GM21737 (cell line): ENCODE data around the gene STPG1.
A peak's percentile ranks its signal among the peaks of the same experiment; 100 is the strongest.

Source experiments
- ATAC-seq: cut with Tn5 transposase; IDR thresholded peaks from one replicate; pipeline ENCODE4 v1.9.1; 2021; ENCODE audit warnings: mild to moderate bottlenecking, moderate library complexity; ENCODE audit not compliant: unreplicated experiment

The STPG1 gene

GRCh38 chr1:24344090-24344742 lies 69.4 kb downstream of the STPG1 start:
- ATAC-seq: no peak

DNA sequence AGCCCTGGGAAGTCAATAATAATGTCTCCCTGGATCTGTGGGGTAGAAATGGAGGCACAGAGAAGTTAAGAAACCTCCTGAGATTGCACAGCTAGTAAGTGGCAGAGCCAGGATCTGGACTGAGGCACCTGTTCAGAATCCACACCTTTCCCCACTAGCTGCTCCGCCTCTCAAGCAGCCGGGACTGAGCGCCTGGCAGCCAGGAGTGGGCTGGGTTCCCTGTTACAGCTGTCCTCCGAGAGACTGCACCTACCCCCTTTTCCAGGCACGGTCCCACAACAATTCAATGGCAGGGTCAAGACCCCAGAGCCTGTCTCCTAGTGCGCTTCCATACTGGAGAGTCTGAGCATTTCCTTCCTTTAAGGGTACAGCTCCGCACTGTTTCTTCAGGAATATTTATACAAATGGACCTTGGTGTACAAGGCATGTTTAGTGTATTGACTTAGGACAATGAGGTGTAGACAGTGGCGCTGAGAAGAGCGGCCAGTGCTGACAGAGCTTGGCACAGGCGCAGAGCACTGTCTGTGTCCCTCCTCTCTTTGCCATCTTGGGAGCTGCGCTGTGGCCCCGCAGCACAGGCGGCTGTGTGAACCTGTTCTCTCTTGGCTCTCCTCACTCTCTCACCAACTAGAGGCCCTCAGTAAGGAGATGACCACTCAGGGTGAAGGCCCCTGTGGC lies 70.0 kb downstream of the STPG1 start:
- no peak for ATAC-seq

DNA sequence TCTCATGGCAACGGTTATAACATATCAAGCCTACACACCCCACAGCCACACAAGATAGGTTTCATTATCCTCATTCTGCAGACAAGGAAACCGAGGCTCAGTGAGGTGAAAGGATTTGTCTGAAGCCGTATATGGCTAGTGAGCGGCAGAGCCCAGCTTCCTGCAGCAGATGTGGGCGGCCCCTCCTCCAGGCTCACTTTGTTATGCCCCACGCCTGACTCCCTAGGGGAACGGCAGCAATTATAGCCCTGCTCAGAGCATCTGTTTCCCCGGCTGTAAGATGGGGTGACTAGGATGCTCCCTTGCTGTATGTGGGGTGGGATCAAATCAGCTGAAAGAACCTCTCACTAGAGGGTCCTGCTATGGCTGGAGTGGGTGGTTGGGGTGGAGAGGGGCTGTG lies 72.3 kb downstream of the STPG1 start:
- ATAC-seq: no peak

DNA sequence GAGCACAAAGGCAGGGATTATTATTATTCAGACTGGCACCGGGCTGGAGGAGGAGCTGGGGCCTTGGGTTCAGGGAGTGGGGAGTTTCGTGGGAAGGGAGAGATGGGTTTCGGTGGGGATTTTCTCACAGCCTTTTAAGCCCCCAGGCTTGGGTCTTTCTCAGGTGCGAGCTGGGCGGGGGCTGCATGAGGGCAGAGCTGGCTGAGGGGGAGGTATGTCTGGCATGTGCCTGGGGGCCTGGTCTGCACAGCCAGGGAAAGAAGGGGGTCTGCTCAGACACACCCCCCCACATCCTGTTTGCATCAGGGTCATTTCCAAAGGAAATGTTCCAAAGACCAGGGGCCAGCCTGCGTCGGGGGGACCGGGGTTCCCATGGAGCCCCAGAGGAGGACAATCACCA lies 72.8 kb downstream of the STPG1 start:
- ATAC-seq: no peak

GRCh38 chr1:24339996-24340395 lies 73.6 kb downstream of the STPG1 start:
- no peak for ATAC-seq

GRCh38 chr1:24338447-24338846 lies 75.1 kb downstream of the STPG1 start:
- no peak for ATAC-seq

DNA sequence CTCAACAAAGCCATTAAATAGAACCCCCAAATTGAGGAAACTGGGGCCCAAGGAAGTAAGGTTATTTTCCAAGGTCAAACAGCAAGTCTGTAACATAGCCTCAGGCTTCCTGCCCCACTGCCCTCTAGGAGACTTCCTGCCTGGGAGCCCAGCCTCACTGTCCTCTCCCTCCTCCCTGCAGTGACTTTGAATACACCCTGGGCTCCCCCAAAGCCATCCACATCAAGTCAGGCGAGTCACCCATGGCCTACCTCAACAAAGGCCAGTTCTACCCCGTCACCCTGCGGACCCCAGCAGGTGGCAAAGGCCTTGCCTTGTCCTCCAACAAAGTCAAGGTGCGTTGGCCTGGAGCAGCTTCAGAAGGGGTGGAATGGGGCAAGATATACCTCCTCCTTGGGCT lies 76.1 kb downstream of the STPG1 start:
- no peak for ATAC-seq

- ATAC-seq: no peak
These were observed 77.5 kb downstream of the STPG1 start for GRCh38 chr1:24336075-24336474.

DNA sequence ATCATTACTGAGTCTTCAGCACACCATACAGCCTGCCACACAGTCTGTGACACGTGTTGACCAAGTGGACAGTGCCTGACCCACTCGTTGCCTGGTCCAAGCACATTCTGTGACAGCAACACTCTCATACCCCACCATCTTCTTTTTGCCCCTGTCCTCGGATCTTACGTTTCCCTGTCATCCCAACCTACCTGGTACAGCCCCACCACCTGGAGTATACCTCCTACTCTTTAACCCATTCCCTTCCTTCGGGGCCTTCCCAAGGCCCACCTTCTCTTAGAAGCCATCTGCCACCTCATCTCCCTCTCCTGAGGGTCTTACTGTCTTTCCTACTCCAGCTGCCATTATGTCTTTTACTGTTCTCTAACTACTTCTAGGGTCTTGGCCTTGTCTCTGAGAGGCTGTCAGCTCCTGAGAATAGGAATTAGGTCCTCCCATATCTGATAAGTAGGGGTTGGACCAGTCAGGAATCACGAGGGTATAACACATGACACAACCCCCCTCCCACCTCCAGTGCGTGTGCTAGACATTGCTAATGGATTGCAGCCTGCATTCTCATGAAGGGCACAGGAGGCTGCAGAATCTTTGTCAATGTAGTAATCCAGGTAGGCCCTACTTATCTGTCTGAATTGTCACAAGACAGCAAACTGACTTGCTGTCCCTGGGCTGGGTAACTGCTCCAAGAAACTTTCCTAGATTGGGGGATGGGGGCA lies 81.5 kb downstream of the STPG1 start:
- ATAC-seq: no peak

GRCh38 chr1:24329797-24330543 lies 83.6 kb downstream of the STPG1 start:
- no peak for ATAC-seq

DNA sequence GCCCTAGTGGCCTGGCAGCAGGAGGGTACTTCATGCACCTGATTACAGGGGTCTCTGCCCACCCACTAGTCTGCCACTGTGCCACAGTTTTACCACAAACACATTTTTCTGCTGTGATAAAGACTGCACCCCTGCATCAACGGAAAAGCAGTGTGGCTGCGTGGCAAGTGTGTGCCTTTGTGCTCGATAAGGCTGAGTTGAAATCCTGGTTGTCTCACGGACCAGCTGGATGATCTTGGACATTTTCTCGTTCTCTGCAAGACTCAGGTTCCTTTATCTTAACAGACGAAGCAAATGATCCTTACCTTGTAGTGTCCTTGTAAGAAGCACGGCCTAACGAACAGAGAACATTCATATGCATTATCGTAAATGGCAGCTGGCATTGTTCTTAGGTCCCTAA lies 84.3 kb downstream of the STPG1 start:
- ATAC-seq: no peak

DNA sequence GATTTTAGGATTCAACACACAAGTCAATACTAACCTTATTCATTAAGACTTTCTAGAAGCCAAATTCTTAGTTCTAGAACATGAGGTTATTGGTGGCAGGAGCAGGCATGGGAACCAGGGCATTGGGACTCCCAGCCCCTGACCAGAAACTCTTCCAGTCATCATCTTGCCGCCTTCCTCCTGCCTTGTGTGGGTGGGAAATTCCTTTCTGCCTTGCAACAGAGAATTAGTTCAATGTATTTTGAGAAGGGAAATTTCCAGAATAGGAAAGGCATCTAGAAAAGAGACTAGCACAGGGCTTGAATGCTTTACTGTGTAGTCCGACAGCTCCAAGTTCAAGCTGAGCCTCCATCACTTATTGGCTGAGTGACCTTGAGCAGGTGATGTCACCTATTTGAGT lies 85.7 kb downstream of the STPG1 start:
- ATAC-seq: no peak

DNA sequence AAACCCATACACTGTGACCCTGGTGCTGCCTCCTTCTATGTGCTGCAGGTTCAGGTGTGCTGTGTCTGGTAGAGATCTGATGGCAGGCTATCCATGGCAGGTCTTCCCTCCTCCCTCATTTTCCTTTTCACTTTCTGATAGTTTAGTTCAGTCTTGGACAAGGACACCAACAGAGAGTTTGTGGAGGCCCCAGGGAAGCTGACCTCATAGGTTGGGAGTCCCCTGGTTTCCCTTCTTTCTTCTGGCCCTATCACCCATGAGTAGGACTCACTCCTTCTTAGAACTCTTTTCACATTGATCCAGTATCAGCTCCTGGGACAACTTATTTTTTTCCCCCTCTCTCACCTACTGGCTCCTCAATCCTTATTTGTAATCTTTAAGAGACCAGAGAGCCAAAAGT lies 86.1 kb downstream of the STPG1 start:
- ATAC-seq: no peak

- no peak for ATAC-seq
These were observed 87.8 kb downstream of the STPG1 start for GRCh38 chr1:24325587-24326449.

DNA sequence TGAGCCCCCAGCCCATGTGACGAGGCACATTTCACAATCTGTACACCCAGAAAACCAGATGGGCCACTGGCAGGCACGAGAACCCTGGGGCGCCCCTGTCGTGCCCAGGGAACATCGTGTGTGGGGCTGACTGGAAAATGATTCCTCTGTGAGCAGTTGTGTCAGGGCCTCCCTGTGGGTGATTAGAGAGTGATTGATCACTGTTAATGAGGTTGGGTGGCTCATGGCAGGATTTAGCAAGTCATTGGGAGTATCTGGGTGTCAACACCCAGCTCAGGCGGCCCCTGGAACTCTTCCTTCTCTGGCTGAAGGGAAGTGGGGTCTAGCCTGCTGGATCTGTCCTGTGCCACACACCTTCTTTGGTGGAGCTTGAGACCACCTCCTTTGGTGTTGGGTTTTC lies 88.7 kb downstream of the STPG1 start:
- no peak for ATAC-seq

DNA sequence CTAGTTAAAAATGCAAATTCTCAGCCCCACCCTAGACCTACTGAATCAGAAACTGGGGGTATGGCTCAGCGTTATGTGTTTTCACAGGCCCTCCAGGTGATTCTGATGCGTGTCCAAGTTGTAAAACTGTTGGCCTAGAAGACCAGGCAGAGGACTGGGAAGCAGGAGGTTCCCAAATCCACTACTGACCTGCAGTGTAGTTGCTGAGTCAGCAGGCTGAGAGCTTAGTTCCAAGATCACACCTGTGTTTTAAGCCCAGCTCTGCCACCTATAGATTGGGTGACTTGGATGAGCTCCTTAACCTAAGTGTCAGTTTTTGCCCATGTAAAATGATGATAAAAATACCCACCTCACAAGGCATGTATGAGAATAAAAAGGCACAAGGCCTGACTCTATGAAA lies 90.3 kb downstream of the STPG1 start:
- ATAC-seq: no peak

DNA sequence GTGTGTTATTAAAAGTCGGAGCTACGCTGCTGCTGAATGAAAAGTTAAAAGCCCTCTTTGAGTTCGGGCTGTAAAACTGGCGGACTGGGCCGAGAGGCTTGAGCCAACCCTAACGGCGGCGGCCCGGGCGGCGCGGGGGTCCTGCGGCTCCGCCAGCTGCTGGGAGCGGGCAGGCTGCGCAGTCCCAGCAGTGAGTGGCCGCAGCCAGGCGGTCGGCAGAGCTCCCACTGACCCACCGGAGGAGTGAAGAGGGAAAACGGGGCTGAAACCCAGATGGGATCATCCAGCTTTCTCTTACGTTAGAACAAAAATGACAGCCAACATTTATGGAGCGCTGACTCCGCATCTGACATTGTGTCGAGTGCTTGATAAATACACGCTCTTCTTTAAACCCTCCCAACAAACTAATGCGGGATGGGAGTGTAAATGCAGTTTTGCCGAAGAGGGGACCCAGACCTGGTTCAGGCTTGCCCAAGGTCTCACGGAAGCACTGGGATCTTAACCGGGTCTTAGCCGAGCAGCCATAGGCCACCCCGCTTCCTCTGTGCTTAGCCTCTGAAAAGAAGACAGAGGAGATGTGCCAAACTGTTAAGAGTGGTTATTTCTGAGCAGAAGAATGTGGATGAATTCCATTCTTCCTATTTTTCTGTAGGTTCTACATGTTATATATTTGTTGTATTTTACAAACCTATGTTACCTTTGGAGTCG lies 91.0 kb downstream of the STPG1 start:
- ATAC-seq: no peak

DNA sequence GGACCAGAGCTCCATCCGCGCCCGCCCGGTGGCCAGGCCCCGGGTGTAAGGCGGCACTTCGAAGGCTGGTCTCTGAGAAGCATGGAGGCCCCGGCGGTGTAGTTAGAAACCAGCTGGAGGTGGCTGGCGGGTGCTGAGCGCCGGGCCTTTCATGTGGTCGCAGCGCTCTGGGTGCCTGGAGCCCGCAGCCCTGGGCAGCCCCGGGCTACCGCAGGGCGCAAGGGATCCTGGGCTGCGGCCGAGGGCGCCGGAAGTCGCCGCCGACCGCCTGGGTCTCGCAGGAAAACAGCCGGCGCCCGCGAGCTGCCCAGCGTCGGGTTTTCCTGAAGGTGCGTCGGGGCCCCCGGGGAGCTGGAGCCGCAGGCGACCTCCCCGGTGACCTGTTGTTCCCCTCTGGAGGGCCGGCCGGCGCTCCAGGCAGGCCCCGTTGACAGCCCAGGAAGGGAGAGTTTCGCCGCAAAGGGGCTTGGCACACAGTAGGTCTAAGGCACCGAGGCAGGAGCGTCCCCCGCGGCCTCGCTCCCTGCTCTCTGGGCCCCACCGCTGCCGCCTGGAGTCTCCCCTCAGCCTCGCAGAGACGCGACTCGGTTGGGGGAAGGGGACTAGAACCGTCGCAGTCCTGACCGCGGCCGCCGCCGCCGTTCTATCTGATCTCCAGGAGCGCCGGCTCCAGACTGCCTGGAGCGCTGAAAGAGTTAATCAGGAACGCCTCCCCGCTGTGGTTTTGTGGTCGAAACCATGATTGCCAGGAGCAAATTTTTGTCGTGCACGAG lies 91.7 kb downstream of the STPG1 start:
- ATAC-seq: peak; percentile 67

DNA sequence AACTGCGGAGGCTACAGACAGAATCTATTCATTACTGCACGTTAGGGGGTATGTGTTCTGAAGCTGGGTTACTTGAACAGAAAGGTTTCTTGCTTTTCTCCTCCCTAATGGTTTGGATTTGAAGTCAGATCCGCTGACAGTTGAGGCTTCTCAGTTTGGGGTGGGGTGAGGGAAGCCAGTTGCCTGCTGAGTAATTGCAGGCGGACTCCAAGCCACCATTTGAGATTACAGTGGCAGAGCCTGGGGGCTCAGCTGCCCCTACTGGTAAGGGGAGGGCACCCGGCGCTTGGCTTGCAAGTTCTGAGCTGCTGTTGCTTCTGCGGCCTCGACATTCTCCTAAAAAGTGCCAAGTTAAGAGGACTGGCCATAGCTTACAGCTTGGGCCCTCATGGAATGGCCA lies 92.5 kb downstream of the STPG1 start:
- no peak for ATAC-seq
